HG02852 (cell line): Measurements from ENCODE around the gene MPC1.
"Not testable (repeated sequence)": the region's sequence is repeated elsewhere in the genome, so short reads cannot be mapped to it uniquely, and the experiment has no call there.

Source experiments
- ATAC-seq: cut with Tn5 transposase; IDR thresholded peaks from one replicate; pipeline ENCODE4 v1.9.1; 2021; ENCODE audit warnings: mild to moderate bottlenecking, moderate library complexity; ENCODE audit not compliant: unreplicated experiment

The MPC1 gene

DNA sequence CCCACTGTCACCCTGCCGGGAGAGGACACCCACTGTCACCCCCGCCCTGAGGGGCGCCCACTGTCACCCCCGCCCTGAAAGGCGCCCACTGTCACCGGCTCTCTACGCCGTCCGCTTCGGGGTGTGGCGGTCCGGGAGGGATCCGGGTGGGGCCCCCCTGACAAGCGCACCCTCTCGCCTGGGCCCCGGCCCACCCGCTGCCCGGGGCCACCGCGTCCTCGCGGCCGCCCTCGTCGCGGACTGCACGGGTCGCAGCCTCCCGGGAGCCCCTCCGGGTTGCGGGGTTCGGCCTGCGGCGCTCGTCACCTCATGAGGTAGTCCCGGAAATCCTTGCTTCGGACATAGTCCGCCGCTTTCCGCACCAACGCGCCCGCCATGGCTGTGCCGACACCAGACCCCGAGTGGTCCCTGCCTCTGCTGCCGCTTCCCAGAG, 224 bp downstream of the MPC1 start:
- peak; percentile 10 for ATAC-seq

DNA sequence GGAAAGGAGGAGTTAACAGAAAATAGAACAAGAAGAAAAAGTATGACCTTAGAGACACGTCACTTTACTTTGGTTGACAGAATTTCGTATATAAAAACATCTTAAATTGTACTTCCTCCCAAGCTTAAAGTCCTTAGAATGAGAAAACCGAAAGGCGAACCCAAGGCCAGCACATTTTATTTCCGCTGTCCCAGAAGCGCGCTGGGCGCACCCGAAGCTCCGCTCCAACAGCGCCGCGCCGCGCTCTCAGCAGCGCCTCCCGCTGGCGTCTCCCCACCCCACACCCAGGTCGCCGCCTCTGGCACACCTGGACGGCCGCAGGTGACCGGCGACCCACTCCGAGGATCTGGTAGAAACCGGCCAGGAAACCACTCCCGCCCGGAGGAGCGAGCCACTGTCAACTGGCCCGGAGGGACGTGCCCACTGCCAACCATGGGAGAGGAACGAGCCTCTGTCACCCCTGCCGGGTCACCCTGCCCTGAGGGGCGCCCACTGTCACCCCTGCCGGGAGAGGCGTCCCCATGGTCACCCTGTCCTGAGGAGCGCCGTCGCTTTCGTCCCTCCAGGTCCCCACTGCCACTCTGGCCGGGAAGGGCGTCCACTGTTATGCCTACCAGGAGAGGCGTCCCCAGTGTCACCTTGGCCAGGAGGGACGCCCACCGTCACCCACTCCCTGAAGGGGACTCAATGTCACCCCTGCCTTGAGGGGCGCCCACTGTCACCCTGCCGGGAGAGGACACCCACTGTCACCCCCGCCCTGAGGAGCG, 824 bp downstream of the MPC1 start:
- peak; percentile 49 for ATAC-seq

DNA sequence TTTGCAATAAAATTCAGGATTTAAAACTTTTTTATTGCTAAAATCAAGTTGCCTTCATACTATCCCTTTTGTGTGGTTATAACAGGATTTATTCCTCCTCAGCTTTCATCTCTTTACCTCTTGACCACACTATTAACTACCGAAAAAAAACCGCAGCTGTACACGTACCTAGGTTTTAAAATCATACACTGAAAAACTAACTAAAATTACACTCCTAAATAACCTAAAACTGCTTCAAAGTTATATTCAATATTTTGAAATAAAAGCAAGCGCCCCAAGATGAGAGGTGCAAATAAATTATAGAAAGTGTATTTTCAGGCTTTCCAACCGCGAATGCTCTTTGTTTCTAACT, 1.4 kb downstream of the MPC1 start:
- ATAC-seq: no peak

DNA sequence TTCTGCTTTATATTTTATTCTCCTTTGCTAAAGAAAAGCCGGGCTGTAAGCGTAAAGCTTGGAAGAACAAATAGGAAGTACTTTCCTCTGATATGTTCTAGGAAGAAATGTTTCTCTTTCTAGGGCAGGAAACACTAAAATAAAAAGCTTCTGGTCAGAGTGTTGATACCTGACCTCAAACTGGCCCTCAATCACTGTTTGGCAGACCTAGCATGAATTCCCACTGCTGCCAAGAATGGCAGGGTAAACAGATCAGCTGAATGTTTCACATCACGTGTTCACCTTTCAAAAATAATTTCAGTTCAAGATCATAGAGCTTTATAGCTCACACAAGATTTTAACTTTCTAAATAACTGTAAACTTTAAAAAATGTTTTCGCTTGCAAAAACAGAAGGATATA, 2.9 kb downstream of the MPC1 start:
- ATAC-seq: no peak

DNA sequence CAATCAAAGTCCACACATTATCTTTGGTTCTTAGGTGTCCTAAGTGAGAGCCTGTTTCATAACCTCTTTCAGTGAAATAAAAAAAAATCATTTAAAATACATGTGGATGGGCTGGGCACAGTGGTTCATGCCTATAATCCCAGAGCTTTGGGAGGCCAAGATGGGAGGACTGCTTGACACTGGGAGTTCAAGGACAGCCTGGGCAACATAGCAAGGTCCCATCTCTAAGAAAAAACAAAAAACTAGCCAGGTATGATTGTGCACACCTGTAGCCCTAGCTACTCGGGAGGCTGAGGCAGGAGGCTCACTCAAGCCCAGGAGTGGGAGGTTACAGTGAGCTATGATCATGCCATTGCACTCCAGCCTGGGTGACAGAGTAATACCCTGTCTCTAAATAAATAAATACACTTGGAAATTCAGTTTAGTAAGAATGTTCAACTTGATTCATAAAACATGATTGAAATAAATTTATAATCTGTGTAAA, 3.6 kb downstream of the MPC1 start:
- no peak for ATAC-seq

DNA sequence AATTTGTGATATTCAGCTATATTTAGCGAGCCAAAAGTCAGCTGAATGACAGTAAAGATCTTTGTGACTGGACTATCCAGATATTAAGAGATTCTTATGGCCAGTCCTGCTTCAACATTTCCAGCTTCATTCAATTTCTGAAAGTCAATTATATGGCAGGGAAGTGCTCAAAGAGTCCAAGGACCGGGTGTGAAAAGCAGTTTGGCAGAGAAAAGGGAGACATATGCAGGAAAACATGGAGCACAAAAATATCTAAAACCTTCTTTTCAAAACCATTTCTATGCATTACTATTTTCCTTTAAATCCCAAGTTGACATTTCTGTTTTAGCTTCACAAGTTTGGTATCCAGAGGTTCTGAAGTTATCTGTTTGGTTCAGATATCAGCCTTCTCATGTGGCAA, 5.0 kb downstream of the MPC1 start:
- ATAC-seq: no peak

DNA sequence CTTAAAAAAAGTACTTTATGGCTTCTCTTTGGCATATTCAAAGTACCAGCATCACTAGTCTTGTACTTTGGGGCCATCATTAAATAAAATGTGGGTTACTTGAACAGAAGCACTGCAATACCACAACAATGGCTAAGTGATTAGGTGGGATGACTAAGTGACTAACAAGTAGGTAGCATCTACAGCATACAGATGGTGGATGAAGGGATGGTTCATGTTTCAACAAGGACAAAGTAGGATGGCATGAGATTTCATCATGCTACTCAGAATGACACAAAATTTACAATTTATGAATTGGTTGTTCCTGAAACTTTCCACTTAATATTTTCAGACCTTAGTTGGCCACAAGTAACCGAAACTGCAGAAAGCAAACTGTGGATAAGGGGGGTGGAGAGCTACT, 7.7 kb downstream of the MPC1 start:
- no peak for ATAC-seq

DNA sequence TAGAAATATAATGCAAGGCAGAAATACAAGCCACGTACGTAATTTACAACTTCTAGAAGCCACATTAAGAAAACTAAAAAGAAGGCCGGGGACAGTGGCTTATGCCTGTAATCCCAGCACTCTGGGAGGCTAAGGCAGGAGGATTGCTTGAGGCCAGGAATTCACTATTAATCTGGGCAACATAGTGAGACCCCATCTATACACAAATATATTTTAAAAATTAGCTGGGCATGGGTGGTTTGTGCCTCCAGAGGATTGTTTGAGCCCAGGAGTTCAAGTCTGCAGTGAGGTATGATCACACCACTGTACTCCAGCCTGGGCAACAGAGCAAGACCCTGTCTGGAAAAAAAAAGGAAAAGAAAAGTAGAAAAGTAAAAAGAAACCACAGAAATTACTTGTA, 12.3 kb downstream of the MPC1 start:
- no peak for ATAC-seq

DNA sequence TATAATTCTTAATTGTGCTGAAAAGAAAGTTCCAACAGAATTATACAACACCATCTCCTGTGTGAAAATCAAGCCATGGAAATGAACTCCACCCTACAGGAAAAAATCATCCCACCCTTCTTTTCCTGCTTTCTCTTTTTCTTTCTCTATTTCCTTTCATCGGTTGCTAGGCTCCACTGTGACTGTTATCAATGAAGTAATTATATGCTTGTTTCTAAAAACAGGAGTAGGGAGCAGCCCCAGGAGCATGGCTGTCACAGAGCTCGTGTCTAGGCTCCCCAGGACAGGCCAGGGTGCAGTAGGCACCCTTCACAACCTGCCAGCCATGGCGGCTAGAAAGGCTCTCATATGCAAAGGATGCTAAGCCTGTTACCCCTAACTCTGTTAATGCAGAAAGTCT, 13.0 kb downstream of the MPC1 start:
- ATAC-seq: no peak

DNA sequence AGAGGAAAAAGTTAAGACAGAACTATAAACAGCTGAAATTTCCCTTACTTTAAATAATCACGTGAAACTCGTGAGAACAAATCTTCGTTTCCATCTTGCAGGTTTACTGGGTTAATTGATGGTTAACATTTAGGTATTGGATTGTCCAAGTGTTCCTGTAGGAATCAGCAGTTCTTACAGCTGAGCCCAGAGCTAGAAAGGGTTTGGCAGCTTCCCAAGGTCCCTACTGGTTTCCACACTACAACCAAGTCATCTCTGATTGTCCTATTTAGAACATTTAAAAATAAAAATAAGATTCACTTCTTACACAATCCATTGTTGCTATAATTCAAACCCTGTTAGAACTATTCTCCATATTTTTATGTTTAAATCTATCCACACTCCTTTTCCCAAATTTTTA, 15.8 kb downstream of the MPC1 start:
- no peak for ATAC-seq

DNA sequence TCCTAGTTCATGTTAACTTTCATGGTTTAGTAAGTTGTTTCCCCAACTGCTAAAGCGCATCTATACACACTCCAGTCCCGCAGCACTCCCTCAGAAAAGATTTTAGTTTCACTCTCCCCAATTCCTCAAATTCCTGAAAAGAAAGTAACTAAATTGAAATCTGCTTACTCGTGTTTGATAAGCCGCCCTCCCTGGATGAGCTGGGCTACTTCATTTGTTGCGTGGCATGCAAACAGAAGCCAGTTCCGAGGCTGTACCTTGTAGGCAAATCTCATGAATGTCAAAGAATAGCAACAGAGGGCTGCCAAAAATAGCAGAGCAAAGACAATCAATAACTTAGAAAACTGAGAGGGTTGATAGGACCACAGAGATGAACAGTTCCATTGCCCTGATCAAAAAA, 16.9 kb downstream of the MPC1 start:
- no peak for ATAC-seq

DNA sequence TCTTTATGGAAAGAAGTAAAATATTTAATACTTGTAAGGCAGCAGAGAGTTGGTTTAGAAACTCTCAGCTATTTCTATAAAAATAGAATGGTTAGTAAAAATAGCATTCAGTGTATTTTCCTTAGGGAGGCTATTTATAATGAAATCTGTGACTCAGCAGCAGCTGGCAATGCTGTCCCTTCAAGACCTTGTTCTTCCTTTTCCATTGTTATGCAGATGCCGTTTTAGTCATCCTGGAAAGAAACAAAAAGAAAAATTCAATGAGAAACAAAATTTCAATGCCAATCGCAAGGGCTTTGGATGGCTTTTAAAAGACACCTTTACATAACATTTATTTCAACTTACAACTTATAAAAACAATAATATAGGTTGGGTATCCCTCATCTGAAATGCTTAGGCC, 17.5 kb downstream of the MPC1 start:
- ATAC-seq: no peak

DNA sequence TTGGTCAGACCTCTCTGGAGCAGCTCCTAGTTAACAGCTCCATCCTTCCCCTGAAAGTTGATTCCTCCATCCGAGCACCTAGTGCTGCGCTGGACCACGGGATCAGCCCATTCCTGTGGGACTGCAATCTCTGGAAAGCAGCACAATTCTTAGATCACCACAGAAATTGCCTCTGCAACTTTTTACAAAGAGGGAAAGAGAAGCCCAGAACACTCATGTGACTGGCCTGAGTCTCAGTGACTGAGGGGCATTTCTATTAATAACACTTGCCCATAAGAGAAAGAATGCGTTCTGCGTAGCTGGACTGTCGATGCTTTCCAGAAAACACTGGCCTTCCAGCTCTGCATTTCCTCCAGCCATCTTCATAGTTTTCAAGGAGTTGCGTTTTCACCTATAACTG, 18.3 kb downstream of the MPC1 start:
- ATAC-seq: no peak

DNA sequence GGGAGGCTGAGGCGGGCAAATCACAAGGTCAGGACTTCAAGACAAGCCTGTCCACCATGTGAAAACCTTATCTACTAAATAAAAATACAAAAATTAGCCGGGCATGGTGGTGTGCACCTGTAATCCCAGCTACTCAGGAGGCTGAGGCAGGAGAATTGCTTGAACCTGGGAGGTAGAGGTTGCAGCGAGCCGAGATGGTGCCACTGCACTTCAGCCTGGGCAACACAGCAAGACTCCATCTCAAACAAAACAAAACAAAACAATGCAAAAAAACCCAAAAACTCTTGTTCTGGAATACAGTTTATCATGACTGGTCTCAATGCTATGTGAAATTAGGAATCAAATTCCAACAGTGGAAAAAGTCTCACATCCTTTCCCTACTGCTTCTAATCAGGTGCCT, 20.3 kb downstream of the MPC1 start:
- not testable (repeated sequence) for ATAC-seq

DNA sequence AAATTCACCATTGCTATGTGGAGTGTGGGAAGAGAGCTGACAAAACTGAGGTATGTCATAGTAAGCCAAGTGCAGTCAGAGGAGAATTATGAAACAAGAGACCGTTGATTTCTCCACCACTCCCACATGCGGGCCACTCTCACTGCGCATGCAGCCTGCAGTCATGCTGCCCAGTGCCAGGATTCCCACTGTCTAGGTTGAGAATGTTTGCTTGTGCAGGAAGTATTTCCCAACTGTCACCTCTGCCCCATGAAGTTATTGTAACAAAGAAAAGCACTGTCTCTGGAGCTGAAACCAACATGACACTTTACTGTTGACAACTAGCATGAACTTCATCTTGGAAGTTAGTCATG, 21.7 kb downstream of the MPC1 start:
- ATAC-seq: no peak

DNA sequence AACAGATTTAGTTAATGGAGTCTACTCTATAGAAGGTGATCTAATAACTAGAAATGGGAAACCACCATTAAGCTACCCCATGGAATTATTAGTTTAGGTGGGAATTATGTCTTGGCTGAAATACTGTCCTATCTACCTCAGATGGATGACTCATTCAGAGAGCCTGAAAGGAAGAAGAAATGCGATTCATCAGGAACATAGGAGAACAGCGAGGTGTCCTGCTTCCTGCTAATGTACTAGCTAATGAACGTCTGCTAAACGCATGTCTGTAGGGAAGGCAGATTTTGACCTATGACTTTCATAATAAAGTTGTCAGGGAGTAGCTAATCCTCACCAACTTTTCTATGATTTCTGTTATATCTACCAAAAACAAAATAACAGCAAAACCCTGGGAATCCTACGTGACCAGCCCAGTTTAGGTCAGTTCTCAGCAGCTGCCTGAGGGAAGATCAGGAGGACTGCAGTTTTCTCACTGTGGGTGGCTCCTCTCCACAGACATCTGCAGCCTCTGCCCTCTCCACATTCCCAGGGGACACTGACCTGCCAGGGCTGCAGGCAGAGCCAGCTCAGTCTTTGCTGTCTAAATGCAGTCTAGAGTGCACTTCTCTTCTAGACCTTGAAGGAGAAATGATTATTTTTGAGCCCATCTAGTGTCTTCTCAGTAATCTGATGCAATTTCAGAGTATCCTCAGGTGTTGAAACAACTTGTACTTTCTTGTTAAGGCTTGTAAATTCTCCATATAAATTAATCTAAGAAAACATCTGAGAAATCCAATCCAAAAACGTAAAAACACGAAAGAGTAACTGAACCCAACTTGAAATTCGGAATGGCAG, 22.3 kb downstream of the MPC1 start:
- ATAC-seq: no peak

DNA sequence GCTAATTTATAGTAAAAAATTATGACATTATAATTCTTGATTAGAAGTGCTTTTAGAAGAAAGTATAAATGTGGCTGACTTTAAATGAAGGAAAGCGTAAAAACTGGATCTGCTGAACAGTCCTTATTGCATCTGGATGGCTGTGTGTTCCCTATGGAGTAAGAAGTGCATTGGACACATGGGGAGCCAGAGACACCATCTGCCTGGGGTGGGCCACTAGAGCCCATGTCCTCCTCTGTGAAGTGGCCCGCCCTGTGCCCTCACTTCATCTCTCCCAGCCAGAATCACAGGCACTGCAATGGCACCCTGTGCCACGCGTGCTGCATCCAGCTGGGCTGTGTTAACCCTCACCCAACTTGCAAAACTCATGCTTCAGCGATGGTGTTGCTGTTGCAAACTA, 27.2 kb downstream of the MPC1 start:
- ATAC-seq: no peak

DNA sequence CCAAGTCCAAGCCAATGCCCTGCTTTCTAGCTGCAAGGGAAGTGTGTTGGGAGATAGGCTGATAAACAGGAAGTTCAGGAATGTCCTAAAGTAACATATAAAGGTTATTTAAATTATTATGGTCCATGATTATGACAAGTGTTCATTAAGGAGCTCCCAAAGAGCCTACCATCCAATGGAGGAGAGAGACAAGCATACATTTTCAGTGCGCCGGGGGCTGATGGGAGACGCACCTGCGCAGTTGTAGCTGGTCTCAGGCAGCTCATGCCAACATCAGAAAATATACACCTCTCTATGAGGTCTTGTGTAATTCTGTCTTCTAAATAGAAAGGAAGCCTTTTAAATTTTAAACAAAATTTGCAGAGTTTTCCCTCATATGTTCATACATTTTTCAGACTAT, 27.8 kb downstream of the MPC1 start:
- ATAC-seq: no peak

DNA sequence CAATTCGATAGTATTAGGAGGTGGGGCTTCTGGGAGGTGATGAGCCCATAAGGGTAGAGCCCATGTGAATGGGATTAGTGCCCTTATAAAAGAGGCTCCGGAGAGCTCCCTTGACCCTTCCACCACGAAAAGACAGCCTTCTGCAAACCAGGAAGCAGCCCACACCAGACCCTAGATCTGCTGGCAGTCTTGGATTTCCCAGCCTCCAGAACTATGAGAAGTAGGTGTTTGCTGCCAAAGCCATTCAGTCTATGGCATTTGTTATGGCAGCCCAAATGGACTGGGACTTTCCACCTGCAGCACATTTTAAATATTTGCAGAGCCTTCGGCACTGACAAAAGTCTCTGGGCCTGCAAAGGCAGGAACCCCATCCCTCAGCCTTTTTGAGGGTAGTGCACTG, 28.6 kb downstream of the MPC1 start:
- ATAC-seq: no peak

DNA sequence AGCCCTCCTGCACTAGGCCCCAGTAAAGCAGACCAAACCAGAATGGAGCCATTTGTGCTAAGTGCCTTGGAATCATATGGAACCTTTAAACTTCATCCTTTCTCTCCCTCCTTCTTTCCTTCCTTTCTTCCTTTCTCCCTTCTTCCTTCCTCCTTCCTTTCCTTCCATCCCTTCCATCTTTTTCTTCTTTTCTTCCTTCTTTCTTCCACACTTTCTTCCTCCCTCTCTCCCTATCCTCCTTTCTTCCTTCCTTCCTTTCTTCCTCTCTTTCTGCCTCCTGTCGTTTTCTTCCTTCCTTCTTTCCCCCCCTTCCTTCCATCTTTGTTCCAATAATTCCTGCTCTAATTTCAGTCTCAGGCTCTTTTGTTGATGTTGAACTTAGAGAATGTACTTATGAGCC, 29.2 kb downstream of the MPC1 start:
- ATAC-seq: no peak

DNA sequence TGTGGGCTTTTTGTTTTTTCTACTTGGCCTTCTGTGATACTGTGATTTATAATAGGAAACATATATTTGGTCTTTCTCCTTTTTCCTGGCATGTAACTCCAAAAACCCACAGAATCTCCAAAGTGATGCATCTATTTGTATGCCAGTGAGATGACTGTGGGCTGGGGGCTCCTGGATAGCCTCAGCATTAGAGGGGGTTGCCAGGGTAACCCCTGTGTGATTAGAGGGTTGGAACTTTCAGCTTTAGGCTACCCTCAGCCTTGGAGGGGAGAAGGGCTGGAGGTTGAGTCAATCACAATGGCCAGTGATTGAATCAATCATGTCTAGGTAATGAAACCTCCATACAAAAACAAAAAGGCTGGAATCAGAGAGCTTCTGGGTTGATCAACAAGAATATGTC, 29.8 kb downstream of the MPC1 start:
- no peak for ATAC-seq

DNA sequence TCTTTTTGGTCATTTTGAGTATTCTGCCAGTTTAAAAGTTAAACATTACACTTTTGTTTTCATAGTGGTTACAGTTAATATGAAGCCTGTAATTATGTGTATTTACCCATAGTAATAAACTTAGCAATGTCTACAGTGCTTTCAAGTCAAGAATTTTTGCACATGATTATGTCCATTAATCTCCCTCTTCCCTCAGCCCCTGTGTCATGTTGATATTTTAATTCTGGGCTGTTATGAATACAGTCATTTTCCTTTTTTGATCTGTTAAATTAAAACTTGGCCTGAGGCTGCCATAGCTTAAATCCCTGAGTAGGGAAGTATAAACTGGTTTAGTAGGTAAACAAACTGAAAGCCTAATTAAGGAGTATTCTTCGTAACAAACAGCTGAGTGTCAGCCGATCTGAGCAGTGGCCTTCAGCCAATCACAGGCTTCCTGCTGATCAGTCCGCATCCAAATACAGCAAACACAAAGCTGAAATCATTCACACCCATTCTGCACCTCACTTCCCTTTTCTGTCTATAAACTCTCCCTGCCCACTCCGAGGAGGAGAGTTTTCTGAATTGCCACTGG, 30.9 kb downstream of the MPC1 start:
- peak; percentile 100 for ATAC-seq
